GM23338 (cell line): ENCODE measurements around the gene MAD1L1. TPM values are rescaled to one million over a fixed set of nuclear protein-coding genes. Genes with fewer than 3 reads are reported as not detected.

Source experiments
- ATAC-seq: fragments of 200-7000 bp; cut with Tn5 transposase; 3 replicates; pipeline ENCODE4 v1.9.1; 2020
- DNase-seq: peaks from one replicate; pipeline ENCODE4 v3.0.0-alpha.2; 2015; ENCODE audit warnings: low spot score
- H2AFZ ChIP-seq: fragments of 200-600 bp; sonication (generic); 2 replicates; pipeline ENCODE4 v1.8.0; 2016; ENCODE audit warnings: antibody characterized with exemption, mild to moderate bottlenecking, moderate library complexity
- H3F3A ChIP-seq: fragments of 200-600 bp; sonication (generic); replicated peaks from 2 replicates; pipeline ENCODE4 v1.8.0; 2017; ENCODE audit warnings: antibody characterized with exemption, mixed run types, low read depth
- H3K27ac ChIP-seq: fragments of 200-600 bp; sonication (generic); 2 replicates; pipeline ENCODE4 v1.6.1; 2016; ENCODE audit warnings: low read depth
- H3K27me3 ChIP-seq: fragments of 200-600 bp; sonication (generic); 2 replicates; pipeline ENCODE4 v1.8.0; 2016; ENCODE audit warnings: mild to moderate bottlenecking, mixed run types, moderate library complexity; ENCODE audit not compliant: insufficient read depth
- H3K36me3 ChIP-seq: fragments of 200-600 bp; sonication (generic); 2 replicates; pipeline ENCODE4 v1.8.0; 2016; ENCODE audit warnings: mild to moderate bottlenecking; ENCODE audit not compliant: insufficient read depth
- H3K4me1 ChIP-seq: fragments of 200-600 bp; sonication (generic); 2 replicates; pipeline ENCODE4 v1.8.0; 2016; ENCODE audit warnings: mild to moderate bottlenecking, moderate library complexity; ENCODE audit not compliant: insufficient read depth
- H3K4me2 ChIP-seq: fragments of 200-600 bp; sonication (generic); 2 replicates; pipeline ENCODE4 v1.7.1; 2017; ENCODE audit warnings: mixed run types
- H3K4me3 ChIP-seq: fragments of 200-600 bp; sonication (generic); 2 replicates; pipeline ENCODE4 v1.6.1; 2016; ENCODE audit warnings: mixed run types
- H3K79me2 ChIP-seq: fragments of 200-600 bp; sonication (generic); replicated peaks from 2 replicates; pipeline ENCODE4 v1.8.0; 2017; ENCODE audit warnings: mild to moderate bottlenecking; ENCODE audit not compliant: insufficient read depth
- H3K9me2 ChIP-seq: fragments of 200-600 bp; sonication (generic); 2 replicates; pipeline ENCODE4 v1.8.0; 2017; ENCODE audit not compliant: insufficient read depth
- H4K20me1 ChIP-seq: fragments of 200-600 bp; sonication (generic); replicated peaks from 2 replicates; pipeline ENCODE4 v1.8.0; 2017; ENCODE audit warnings: mild to moderate bottlenecking; ENCODE audit not compliant: insufficient read depth
- H3K27ac Mint-ChIP-seq: 2 replicates; pipeline ENCODE4 v1.8.0; 2020; ENCODE audit warnings: inconsistent platforms, mild to moderate bottlenecking, moderate library complexity, mixed read lengths
- H3K27me3 Mint-ChIP-seq: 3 replicates; pipeline ENCODE4 v1.8.0; 2022; ENCODE audit warnings: low read depth, mild to moderate bottlenecking, moderate library complexity, mixed read lengths, inconsistent platforms; ENCODE audit not compliant: insufficient read depth, poor library complexity
- H3K36me3 Mint-ChIP-seq: 3 replicates; pipeline ENCODE4 v1.8.0; 2021; ENCODE audit warnings: low read depth, mild to moderate bottlenecking, inconsistent platforms, moderate library complexity, mixed read lengths
- H3K4me1 Mint-ChIP-seq: 3 replicates; pipeline ENCODE4 v1.8.0; 2020; ENCODE audit warnings: mild to moderate bottlenecking, inconsistent platforms, mixed read lengths
- H3K4me3 Mint-ChIP-seq: 3 replicates; pipeline ENCODE4 v1.8.0; 2021; ENCODE audit warnings: moderate library complexity, mild to moderate bottlenecking, inconsistent platforms, mixed read lengths
- H3K9me3 Mint-ChIP-seq: 3 replicates; pipeline ENCODE4 v1.8.0; 2020; ENCODE audit warnings: moderate library complexity, mild to moderate bottlenecking, inconsistent platforms, mixed read lengths
- CREB1 ChIP-seq: fragments of 250-450 bp; sonication (Bioruptor Pico); IDR thresholded peaks from 2 replicates; pipeline ENCODE4 v1.5.0; 2020; ENCODE audit warnings: low read depth, mild to moderate bottlenecking, moderate library complexity
- EZH2phosphoT487 ChIP-seq: fragments of 200-600 bp; sonication (generic); IDR thresholded peaks from one replicate; pipeline ENCODE4 v1.8.1; 2018; ENCODE audit warnings: antibody characterized with exemption; ENCODE audit not compliant: unreplicated experiment
- JUNB ChIP-seq: IDR thresholded peaks from one replicate; pipeline ENCODE4 v1.6.1; 2016; ENCODE audit warnings: antibody characterized with exemption; ENCODE audit not compliant: unreplicated experiment
- NANOG ChIP-seq: IDR thresholded peaks from 2 replicates; pipeline ENCODE4 v1.6.1; 2016; ENCODE audit warnings: antibody characterized with exemption, borderline replicate concordance
- POLR2AphosphoS5 ChIP-seq: IDR thresholded peaks from 2 replicates; pipeline ENCODE4 v1.6.1; 2016; ENCODE audit warnings: antibody characterized with exemption, low read depth
- ZNF114 ChIP-seq: fragments of 250-450 bp; sonication (Bioruptor Pico); IDR thresholded peaks from 2 replicates; pipeline ENCODE4 v1.5.0; 2020; ENCODE audit warnings: mild to moderate bottlenecking, moderate library complexity
- ZNF331 ChIP-seq: fragments of 250-450 bp; sonication (Bioruptor Pico); IDR thresholded peaks from 2 replicates; pipeline ENCODE4 v1.5.0; 2020; ENCODE audit warnings: low read depth, mild to moderate bottlenecking, moderate library complexity
- polyA plus RNA-seq: library from polyadenylated mRNA; unstranded; fragments of >200 nt; fragmentation: Nextera tagmentation; extraction: Ambion mirVana; gene quantifications from 2 replicates; pipeline ENCODE4 v1.2.1, GENCODE V29; 2016
- total RNA-seq: library from RNA; depleted of rRNA; stranded (reverse); fragments of >200 nt; shearing (Covaris generic); gene quantifications from 2 replicates; pipeline ENCODE4 v1.2.3, GENCODE V29; 2014
- TF ChIP-seq, protein P1 (sequence below), 2 experiments: fragments of 200-600 bp in 1 of 2; sonication (generic) in 1 of 2; conservative IDR thresholded peaks; 2 replicates each; pipeline versions ENCODE4 v1.5.1 to v1.6.1; 2016 to 2017; ENCODE audit warnings: antibody characterized with exemption in 2 of 2, low read depth in 2 of 2, mild to moderate bottlenecking in 2 of 2, moderate library complexity in 1 of 2
- TF ChIP-seq, protein P2 (sequence below): IDR thresholded peaks from 2 replicates; pipeline ENCODE4 v1.6.1; 2016; ENCODE audit warnings: antibody characterized with exemption
- TF ChIP-seq, protein P3 (sequence below): fragments of 250-450 bp; sonication (Bioruptor Pico); IDR thresholded peaks from 2 replicates; pipeline ENCODE4 v1.5.0; 2020; ENCODE audit warnings: mild to moderate bottlenecking, moderate library complexity

The MAD1L1 gene
- total and polyA plus RNA-seq, 2 experiments from 2014 or later = 40.3 to 59.3 TPM

DNA sequence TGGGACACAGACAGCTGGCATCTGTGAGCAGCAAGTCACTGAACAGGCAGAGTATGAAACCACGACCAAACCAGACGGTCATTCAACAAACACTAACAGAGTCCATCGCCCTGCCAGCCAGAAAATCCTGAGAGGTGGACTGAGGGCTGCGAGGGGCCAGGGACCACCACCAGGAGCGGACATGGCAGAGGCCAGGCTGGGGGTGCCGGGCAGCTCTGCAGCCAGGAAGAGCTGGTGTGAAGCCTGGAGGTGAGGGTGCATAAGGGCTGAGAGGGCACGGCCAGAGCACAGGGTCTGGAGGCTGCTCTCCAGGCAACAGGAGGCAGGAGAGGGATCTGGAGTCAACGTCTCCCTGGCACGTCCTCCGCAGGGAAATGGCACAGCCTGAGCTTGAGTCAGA lies 15.5 kb downstream of the MAD1L1 start:
- Histone ChIP-seq H3K27me3 (no peaks in the 10 kb centered on the region), H3K4me1 (no peaks in the 10 kb centered on the region), H3F3A (no peaks in the 10 kb centered on the region), H3K4me2 (no peak overlapping the region), H3K9me2 (no peaks in the 10 kb centered on the region), H3K4me3 (no peak overlapping the region), H3K36me3 (peaks cover 26% of the 10 kb centered on the region), H3K79me2 (peaks cover 20% of the 10 kb centered on the region), H2AFZ (no peak overlapping the region), H4K20me1 (peaks cover 6% of the 10 kb centered on the region), H3K27ac (no peak overlapping the region)
- DNase-seq = no peak
- ATAC-seq = no peak
- no peaks in the 10 kb centered on the region for H3K4me1 Mint-ChIP-seq
- H3K9me3 Mint-ChIP-seq = no peaks in the 10 kb centered on the region
- no peak overlapping the region for H3K4me3 Mint-ChIP-seq
- peaks cover 79% of the 10 kb centered on the region for H3K36me3 Mint-ChIP-seq
- H3K27me3 Mint-ChIP-seq = peaks cover 10% of the 10 kb centered on the region
- H3K27ac Mint-ChIP-seq = no peak overlapping the region
- no peak for TF ChIP-seq JUNB
- no peak for TF ChIP-seq ZNF114 (CRISPR knock-in tag)
- TF ChIP-seq, protein P1, sequence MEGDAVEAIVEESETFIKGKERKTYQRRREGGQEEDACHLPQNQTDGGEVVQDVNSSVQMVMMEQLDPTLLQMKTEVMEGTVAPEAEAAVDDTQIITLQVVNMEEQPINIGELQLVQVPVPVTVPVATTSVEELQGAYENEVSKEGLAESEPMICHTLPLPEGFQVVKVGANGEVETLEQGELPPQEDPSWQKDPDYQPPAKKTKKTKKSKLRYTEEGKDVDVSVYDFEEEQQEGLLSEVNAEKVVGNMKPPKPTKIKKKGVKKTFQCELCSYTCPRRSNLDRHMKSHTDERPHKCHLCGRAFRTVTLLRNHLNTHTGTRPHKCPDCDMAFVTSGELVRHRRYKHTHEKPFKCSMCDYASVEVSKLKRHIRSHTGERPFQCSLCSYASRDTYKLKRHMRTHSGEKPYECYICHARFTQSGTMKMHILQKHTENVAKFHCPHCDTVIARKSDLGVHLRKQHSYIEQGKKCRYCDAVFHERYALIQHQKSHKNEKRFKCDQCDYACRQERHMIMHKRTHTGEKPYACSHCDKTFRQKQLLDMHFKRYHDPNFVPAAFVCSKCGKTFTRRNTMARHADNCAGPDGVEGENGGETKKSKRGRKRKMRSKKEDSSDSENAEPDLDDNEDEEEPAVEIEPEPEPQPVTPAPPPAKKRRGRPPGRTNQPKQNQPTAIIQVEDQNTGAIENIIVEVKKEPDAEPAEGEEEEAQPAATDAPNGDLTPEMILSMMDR (conservative IDR thresholded peaks at IDR 0.05; ENCODE audit: low read depth in 2 of 2) = no peak
- no peak for TF ChIP-seq POLR2AphosphoS5
- TF ChIP-seq, protein P2, sequence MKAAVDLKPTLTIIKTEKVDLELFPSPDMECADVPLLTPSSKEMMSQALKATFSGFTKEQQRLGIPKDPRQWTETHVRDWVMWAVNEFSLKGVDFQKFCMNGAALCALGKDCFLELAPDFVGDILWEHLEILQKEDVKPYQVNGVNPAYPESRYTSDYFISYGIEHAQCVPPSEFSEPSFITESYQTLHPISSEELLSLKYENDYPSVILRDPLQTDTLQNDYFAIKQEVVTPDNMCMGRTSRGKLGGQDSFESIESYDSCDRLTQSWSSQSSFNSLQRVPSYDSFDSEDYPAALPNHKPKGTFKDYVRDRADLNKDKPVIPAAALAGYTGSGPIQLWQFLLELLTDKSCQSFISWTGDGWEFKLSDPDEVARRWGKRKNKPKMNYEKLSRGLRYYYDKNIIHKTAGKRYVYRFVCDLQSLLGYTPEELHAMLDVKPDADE = no peak
- no peak for TF ChIP-seq CREB1 (CRISPR knock-in tag)
- TF ChIP-seq EZH2phosphoT487 = no peak

DNA sequence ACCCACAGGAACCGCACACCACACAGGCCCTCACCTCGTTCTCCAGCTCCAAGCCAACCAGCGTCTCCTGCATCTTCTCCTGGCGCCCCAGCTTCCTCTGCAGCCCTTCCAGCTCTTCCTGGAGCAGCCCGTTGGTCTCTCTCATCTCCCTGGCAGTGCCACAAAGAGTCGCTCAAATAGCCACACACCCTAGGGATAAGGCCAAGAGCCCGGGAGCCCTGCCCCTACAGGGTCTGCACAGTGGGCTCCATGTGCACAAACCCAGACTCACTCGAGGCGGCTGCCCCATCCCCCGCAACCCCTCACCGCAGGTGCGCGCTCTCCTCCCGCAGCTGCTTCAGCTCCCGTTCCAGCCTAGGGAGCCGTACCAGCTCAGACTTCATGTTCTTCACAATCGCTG lies 16.9 kb downstream of the MAD1L1 start:
- no peaks in the 10 kb centered on the region for H3F3A ChIP-seq
- no peak overlapping the region for H3K4me3 ChIP-seq
- H3K27me3 ChIP-seq = no peaks in the 10 kb centered on the region
- Mint-ChIP-seq H3K27ac (no peak overlapping the region), H3K9me3 (no peaks in the 10 kb centered on the region), H3K4me3 (no peak overlapping the region), H3K4me1 (no peaks in the 10 kb centered on the region), H3K27me3 (peaks cover 10% of the 10 kb centered on the region), H3K36me3 (peaks cover 80% of the 10 kb centered on the region)
- H2AFZ ChIP-seq = no peak overlapping the region
- ATAC-seq (no peak), DNase-seq (no peak)
- H3K79me2 ChIP-seq = peaks cover 9% of the 10 kb centered on the region; the same call in 1 of the 2 replicates
- H3K27ac ChIP-seq = no peak overlapping the region
- peaks cover 18% of the 10 kb centered on the region for H3K36me3 ChIP-seq
- H3K4me2 ChIP-seq = no peak overlapping the region
- H3K9me2 ChIP-seq = no peaks in the 10 kb centered on the region
- no peaks in the 10 kb centered on the region for H3K4me1 ChIP-seq
- H4K20me1 ChIP-seq = no peaks in the 10 kb centered on the region; the same call in 1 of the 2 replicates
- TF ChIP-seq CREB1 (CRISPR knock-in tag) (no peak), NANOG (no peak), JUNB (no peak), ZNF114 (CRISPR knock-in tag) (no peak), ZNF331 (CRISPR knock-in tag) (no peak)
- TF ChIP-seq, protein P1 (conservative IDR thresholded peaks at IDR 0.05; ENCODE audit: low read depth in 2 of 2) = no peak
- TF ChIP-seq, protein P3, sequence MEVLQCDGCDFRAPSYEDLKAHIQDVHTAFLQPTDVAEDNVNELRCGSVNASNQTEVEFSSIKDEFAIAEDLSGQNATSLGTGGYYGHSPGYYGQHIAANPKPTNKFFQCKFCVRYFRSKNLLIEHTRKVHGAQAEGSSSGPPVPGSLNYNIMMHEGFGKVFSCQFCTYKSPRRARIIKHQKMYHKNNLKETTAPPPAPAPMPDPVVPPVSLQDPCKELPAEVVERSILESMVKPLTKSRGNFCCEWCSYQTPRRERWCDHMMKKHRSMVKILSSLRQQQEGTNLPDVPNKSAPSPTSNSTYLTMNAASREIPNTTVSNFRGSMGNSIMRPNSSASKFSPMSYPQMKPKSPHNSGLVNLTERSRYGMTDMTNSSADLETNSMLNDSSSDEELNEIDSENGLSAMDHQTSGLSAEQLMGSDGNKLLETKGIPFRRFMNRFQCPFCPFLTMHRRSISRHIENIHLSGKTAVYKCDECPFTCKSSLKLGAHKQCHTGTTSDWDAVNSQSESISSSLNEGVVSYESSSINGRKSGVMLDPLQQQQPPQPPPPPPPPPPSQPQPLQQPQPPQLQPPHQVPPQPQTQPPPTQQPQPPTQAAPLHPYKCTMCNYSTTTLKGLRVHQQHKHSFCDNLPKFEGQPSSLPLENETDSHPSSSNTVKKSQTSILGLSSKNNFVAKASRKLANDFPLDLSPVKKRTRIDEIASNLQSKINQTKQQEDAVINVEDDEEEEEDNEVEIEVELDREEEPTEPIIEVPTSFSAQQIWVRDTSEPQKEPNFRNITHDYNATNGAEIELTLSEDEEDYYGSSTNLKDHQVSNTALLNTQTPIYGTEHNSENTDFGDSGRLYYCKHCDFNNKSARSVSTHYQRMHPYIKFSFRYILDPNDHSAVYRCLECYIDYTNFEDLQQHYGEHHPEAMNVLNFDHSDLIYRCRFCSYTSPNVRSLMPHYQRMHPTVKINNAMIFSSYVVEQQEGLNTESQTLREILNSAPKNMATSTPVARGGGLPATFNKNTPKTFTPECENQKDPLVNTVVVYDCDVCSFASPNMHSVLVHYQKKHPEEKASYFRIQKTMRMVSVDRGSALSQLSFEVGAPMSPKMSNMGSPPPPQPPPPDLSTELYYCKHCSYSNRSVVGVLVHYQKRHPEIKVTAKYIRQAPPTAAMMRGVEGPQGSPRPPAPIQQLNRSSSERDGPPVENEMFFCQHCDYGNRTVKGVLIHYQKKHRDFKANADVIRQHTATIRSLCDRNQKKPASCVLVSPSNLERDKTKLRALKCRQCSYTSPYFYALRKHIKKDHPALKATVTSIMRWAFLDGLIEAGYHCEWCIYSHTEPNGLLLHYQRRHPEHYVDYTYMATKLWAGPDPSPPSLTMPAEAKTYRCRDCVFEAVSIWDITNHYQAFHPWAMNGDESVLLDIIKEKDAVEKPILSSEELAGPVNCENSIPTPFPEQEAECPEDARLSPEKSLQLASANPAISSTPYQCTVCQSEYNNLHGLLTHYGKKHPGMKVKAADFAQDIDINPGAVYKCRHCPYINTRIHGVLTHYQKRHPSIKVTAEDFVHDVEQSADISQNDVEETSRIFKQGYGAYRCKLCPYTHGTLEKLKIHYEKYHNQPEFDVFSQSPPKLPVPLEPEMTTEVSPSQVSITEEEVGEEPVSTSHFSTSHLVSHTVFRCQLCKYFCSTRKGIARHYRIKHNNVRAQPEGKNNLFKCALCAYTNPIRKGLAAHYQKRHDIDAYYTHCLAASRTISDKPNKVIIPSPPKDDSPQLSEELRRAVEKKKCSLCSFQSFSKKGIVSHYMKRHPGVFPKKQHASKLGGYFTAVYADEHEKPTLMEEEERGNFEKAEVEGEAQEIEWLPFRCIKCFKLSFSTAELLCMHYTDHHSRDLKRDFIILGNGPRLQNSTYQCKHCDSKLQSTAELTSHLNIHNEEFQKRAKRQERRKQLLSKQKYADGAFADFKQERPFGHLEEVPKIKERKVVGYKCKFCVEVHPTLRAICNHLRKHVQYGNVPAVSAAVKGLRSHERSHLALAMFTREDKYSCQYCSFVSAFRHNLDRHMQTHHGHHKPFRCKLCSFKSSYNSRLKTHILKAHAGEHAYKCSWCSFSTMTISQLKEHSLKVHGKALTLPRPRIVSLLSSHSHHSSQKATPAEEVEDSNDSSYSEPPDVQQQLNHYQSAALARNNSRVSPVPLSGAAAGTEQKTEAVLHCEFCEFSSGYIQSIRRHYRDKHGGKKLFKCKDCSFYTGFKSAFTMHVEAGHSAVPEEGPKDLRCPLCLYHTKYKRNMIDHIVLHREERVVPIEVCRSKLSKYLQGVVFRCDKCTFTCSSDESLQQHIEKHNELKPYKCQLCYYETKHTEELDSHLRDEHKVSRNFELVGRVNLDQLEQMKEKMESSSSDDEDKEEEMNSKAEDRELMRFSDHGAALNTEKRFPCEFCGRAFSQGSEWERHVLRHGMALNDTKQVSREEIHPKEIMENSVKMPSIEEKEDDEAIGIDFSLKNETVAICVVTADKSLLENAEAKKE = no peak
